ENCODE measurements around the gene PROZ. TPM values are rescaled to one million over a fixed set of nuclear protein-coding genes. Genes with fewer than 3 reads are reported as not detected.

Gene PROZ
- total and polyA plus RNA-seq, 2 of the 13 experiments (the other 11 are each of a cell fraction or from before 2014, with no cell fraction given), result 5.6 to 22.5 TPM

DNA sequence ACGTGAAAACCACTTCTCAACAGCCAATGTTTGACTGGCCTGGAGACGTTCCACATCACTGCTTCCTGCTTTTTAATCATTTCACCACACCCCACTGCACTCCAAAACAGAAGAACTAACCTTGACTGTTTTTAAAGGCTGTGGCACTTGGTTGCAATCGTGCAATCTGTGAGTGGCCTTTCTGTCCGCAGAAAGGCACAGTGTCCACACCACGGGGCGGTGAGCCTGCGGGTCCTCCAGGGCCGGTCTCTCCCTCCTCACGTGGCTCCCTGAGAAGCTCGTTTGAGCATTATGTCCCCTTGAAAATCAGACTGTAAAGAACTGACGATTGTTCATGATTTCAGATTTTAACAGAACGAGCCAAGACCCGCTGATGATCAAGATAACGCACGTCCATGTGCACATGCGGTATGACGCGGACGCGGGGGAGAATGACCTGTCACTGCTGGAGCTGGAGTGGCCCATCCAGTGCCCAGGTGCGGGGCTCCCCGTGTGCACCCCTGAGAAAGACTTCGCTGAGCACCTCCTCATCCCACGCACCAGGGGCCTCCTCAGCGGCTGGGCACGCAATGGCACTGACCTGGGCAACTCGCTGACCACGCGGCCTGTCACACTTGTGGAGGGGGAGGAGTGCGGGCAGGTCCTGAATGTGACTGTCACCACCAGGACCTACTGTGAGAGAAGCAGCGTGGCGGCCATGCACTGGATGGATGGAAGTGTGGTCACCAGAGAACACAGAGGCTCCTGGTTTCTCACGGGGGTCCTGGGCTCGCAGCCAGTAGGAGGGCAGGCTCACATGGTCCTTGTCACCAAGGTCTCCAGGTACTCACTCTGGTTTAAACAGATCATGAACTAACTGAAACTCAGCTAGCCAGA lies 13.0 kb downstream of the PROZ start:
- no peak overlapping the region for H3K9ac ChIP-seq (ENCODE audit: insufficient read depth, low read depth, low read length)
- in situ Hi-C loops (cut with HindIII; ENCODE audit: extremely low pct_ligation_motif_present, low pct_unique_long_range_greater_than_20kb) (no loop called here), intact Hi-C loops (cut with micrococcal nuclease; ENCODE audit: unreplicated experiment) (no loop called here)
- 96% methylated on average over 24 of the region's 34 CpGs for WGBS (ENCODE audit: low lambda C conversion rate)
- no peak overlapping the region for H3K4me3 ChIP-seq (replicated peaks in 1 of 3; ENCODE audit: insufficient read depth in 1 of 3, low read depth in 2 of 3, low read length in 3 of 3)
- no peak for TF ChIP-seq RBM39 (IDR thresholded peaks at IDR 0.05; ENCODE audit: low read depth, low read length, poor library complexity, severe bottlenecking)
- peak; percentile 56 for TF ChIP-seq AGO2 (optimal IDR thresholded peaks at IDR 0.05; ENCODE audit: low read depth, low read length)
- no peak for TF ChIP-seq NCOA2 (CRISPR knock-in tag; IDR thresholded peaks at IDR 0.05)
- no peak for TF ChIP-seq RXRA (CRISPR knock-in tag; IDR thresholded peaks at IDR 0.05)
- BruUV-seq (replicated peaks), result no TSS peak
- H3K9me3 ChIP-seq (ENCODE audit: low read length), result no peaks in the 10 kb centered on the region
- no peak overlapping the region for H3K27ac ChIP-seq (ENCODE audit: extremely low read length, insufficient read depth, low read length)
- H3K79me2 ChIP-seq (ENCODE audit: insufficient read depth, low read length), result no peaks in the 10 kb centered on the region
- ATAC-seq (no peak), FAIRE-seq (no peak), DNase-seq (ENCODE audit: low spot score) (no peak)
- H3K4me2 ChIP-seq (ENCODE audit: low read depth, low read length), result no peak overlapping the region
- ChIA-PET CTCF (ENCODE audit: low intra/inter-chr PET ratio, low total read pairs) (no interaction called here), POLR2A (interaction anchor here (1.1 to 2.3 kb wide), 3 partner anchors 12 to 38 kb away, joined by 3 to 13 read pairs (median 10); partner anchors contain the start of genes CUL4A and PCID2)
- H2AFZ ChIP-seq (ENCODE audit: low read length), result no peak overlapping the region
- H3K36me3 ChIP-seq (replicated peaks in 1 of 2; ENCODE audit: control insufficient read depth in 1 of 2, insufficient read depth in 2 of 2, low read length in 2 of 2), result peaks cover 0 to 35% of the 10 kb centered on the region in 2 experiments; a peak in 4 of 5 replicates
- H3K4me1 ChIP-seq (ENCODE audit: insufficient read depth, low read length), result peaks cover 39% of the 10 kb centered on the region
- H3K27me3 ChIP-seq (ENCODE audit: control insufficient read depth in 1 of 2, insufficient read depth in 2 of 2, low read length in 2 of 2), result no peaks in the 10 kb centered on the region
- H4K20me1 ChIP-seq (ENCODE audit: insufficient read depth, low read length), result no peaks in the 10 kb centered on the region

DNA sequence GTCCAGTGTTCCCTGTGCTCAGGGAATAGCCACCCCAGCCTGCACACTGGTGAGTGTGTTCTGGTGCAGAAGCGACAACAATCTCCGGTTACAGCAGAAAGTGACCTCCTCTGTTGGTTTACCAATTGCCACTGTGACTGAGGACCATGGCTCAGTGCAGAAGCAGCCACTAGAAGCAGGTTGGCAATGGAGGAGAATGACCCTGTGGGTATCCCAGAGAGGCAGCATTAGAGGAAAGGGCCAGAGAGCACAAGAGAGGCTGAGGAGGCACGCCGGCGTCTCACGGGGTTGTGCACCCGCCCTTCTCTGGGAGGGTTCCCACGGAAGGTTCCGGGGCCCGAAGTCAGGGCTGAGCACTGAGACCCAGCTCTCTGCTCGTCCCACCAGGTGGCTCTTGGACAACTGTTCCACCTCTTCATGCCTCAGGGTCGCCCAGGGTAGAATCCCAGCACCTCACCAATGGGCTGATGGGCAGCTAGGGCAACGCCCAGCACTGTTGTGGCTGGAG lies 14.0 kb downstream of the PROZ start:
- WGBS (ENCODE audit: low lambda C conversion rate), result 100% methylated on average over 2 of the region's 13 CpGs
- BruUV-seq (replicated peaks), result no TSS peak
- Histone ChIP-seq H3K9me3 (ENCODE audit: low read length) (no peaks in the 10 kb centered on the region), H4K20me1 (ENCODE audit: insufficient read depth, low read length) (no peaks in the 10 kb centered on the region), H3K9ac (ENCODE audit: insufficient read depth, low read depth, low read length) (no peak overlapping the region), H3K79me2 (ENCODE audit: insufficient read depth, low read length) (no peaks in the 10 kb centered on the region), H3K36me3 (replicated peaks in 1 of 2; ENCODE audit: control insufficient read depth in 1 of 2, insufficient read depth in 2 of 2, low read length in 2 of 2) (peaks cover 3 to 39% of the 10 kb centered on the region in 2 experiments), H3K4me1 (ENCODE audit: insufficient read depth, low read length) (peaks cover 39% of the 10 kb centered on the region), H3K4me3 (replicated peaks in 1 of 3; ENCODE audit: insufficient read depth in 1 of 3, low read depth in 2 of 3, low read length in 3 of 3) (no peak overlapping the region), H3K27ac (ENCODE audit: extremely low read length, insufficient read depth, low read length) (no peak overlapping the region), H2AFZ (ENCODE audit: low read length) (no peak overlapping the region), H3K27me3 (ENCODE audit: control insufficient read depth in 1 of 2, insufficient read depth in 2 of 2, low read length in 2 of 2) (no peaks in the 10 kb centered on the region), H3K4me2 (ENCODE audit: low read depth, low read length) (no peak overlapping the region)
- POLR2A ChIA-PET, result interaction anchor here (1.1 kb wide), 1 partner anchor 11 kb away, joined by 3 read pairs; no protein-coding TSS in a partner anchor
- in situ Hi-C loops (cut with HindIII; ENCODE audit: extremely low pct_ligation_motif_present, low pct_unique_long_range_greater_than_20kb) (no loop called here), intact Hi-C loops (cut with micrococcal nuclease; ENCODE audit: unreplicated experiment) (no loop called here)
- ATAC-seq (no peak), DNase-seq (ENCODE audit: low spot score) (no peak), FAIRE-seq (no peak)
- CTCF ChIA-PET (ENCODE audit: low intra/inter-chr PET ratio, low total read pairs), result no interaction called here
- TF ChIP-seq ZKSCAN1 (IDR thresholded peaks at IDR 0.05; ENCODE audit: low read length) (no peak), ZNF383 (CRISPR knock-in tag; IDR thresholded peaks at IDR 0.05; ENCODE audit: borderline replicate concordance) (no peak), ZNF121 (CRISPR knock-in tag; IDR thresholded peaks at IDR 0.05) (no peak)
- TF ChIP-seq, protein P1, sequence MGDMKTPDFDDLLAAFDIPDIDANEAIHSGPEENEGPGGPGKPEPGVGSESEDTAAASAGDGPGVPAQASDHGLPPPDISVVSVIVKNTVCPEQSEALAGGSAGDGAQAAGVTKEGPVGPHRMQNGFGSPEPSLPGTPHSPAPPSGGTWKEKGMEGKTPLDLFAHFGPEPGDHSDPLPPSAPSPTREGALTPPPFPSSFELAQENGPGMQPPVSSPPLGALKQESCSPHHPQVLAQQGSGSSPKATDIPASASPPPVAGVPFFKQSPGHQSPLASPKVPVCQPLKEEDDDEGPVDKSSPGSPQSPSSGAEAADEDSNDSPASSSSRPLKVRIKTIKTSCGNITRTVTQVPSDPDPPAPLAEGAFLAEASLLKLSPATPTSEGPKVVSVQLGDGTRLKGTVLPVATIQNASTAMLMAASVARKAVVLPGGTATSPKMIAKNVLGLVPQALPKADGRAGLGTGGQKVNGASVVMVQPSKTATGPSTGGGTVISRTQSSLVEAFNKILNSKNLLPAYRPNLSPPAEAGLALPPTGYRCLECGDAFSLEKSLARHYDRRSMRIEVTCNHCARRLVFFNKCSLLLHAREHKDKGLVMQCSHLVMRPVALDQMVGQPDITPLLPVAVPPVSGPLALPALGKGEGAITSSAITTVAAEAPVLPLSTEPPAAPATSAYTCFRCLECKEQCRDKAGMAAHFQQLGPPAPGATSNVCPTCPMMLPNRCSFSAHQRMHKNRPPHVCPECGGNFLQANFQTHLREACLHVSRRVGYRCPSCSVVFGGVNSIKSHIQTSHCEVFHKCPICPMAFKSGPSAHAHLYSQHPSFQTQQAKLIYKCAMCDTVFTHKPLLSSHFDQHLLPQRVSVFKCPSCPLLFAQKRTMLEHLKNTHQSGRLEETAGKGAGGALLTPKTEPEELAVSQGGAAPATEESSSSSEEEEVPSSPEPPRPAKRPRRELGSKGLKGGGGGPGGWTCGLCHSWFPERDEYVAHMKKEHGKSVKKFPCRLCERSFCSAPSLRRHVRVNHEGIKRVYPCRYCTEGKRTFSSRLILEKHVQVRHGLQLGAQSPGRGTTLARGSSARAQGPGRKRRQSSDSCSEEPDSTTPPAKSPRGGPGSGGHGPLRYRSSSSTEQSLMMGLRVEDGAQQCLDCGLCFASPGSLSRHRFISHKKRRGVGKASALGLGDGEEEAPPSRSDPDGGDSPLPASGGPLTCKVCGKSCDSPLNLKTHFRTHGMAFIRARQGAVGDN (CRISPR knock-in tag; IDR thresholded peaks at IDR 0.05), result peak; percentile 29; the same call in 1 of the 2 replicates
- TF ChIP-seq, protein P2, sequence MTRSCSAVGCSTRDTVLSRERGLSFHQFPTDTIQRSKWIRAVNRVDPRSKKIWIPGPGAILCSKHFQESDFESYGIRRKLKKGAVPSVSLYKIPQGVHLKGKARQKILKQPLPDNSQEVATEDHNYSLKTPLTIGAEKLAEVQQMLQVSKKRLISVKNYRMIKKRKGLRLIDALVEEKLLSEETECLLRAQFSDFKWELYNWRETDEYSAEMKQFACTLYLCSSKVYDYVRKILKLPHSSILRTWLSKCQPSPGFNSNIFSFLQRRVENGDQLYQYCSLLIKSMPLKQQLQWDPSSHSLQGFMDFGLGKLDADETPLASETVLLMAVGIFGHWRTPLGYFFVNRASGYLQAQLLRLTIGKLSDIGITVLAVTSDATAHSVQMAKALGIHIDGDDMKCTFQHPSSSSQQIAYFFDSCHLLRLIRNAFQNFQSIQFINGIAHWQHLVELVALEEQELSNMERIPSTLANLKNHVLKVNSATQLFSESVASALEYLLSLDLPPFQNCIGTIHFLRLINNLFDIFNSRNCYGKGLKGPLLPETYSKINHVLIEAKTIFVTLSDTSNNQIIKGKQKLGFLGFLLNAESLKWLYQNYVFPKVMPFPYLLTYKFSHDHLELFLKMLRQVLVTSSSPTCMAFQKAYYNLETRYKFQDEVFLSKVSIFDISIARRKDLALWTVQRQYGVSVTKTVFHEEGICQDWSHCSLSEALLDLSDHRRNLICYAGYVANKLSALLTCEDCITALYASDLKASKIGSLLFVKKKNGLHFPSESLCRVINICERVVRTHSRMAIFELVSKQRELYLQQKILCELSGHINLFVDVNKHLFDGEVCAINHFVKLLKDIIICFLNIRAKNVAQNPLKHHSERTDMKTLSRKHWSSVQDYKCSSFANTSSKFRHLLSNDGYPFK (CRISPR knock-in tag; IDR thresholded peaks at IDR 0.05; ENCODE audit: borderline replicate concordance), result no peak

All from HepG2 (cell line).